ENCODE measurements around the gene PDCD6IP. TPM values are rescaled to one million over a fixed set of nuclear protein-coding genes. Genes with fewer than 3 reads are reported as not detected.

PDCD6IP gene
- total RNA-seq, 4 donors from 2014 or later: 151 to 290 (median 186) TPM

- Histone ChIP-seq H3K4me3 (no peak overlapping the region), H3K27ac (no peak overlapping the region), H3K36me3 (peaks cover 0 to 12% of the 10 kb centered on the region in 2 donors), H3K9me3 (no peaks in the 10 kb centered on the region), H3K27me3 (no peaks in the 10 kb centered on the region), H3K4me1 (no peaks in the 10 kb centered on the region)
- ATAC-seq: no peak
- TF ChIP-seq CTCF (IDR thresholded peaks at IDR 0.05) (no peak), POLR2A (IDR thresholded peaks at IDR 0.05) (no peak), EP300 (IDR thresholded peaks at IDR 0.05) (no peak), POLR2AphosphoS5 (IDR thresholded peaks at IDR 0.05) (no peak)
- 75 to 83% methylated on average over 1 of the region's 1 CpG for WGBS, 2 donors (ENCODE audit: low coverage in 1 of 2)
Observed at GRCh38 chr3:33874815-33875214, 76.4 kb downstream of the PDCD6IP start.

- TF ChIP-seq EP300 (IDR thresholded peaks at IDR 0.05): no peak
- no peak for TF ChIP-seq CTCF (IDR thresholded peaks at IDR 0.05)
- no peak for TF ChIP-seq POLR2AphosphoS5 (IDR thresholded peaks at IDR 0.05)
- no peak for TF ChIP-seq POLR2A (IDR thresholded peaks at IDR 0.05)
- no peak for ATAC-seq
- H3K9me3 ChIP-seq: no peaks in the 10 kb centered on the region
Observed at GRCh38 chr3:33875680-33876079, 77.2 kb downstream of the PDCD6IP start.

GRCh38 chr3:33877187-33877586 lies 78.8 kb downstream of the PDCD6IP start:
- Histone ChIP-seq H3K4me3 (no peak overlapping the region), H3K27ac (no peak overlapping the region), H3K4me1 (no peaks in the 10 kb centered on the region), H3K9me3 (no peaks in the 10 kb centered on the region), H3K36me3 (no peaks in the 10 kb centered on the region), H3K27me3 (no peaks in the 10 kb centered on the region)
- ATAC-seq: no peak
- WGBS, 2 donors (ENCODE audit: low coverage in 1 of 2): 55 to 69% methylated on average over 3 of the region's 3 CpGs
- TF ChIP-seq POLR2AphosphoS5 (IDR thresholded peaks at IDR 0.05) (no peak), POLR2A (IDR thresholded peaks at IDR 0.05) (no peak), CTCF (IDR thresholded peaks at IDR 0.05) (no peak), EP300 (IDR thresholded peaks at IDR 0.05) (no peak)

More at GRCh38 chr3:33875680-33876079, 77.2 kb downstream of the PDCD6IP start:
- Histone ChIP-seq H3K36me3 (peaks cover 0 to 5% of the 10 kb centered on the region in 2 donors), H3K27ac (no peak overlapping the region), H3K27me3 (no peaks in the 10 kb centered on the region), H3K4me1 (no peaks in the 10 kb centered on the region), H3K4me3 (no peak overlapping the region)

- H3K9me3 ChIP-seq: no peaks in the 10 kb centered on the region
- H3K27me3 ChIP-seq: no peaks in the 10 kb centered on the region
- TF ChIP-seq EP300 (IDR thresholded peaks at IDR 0.05) (no peak), POLR2A (IDR thresholded peaks at IDR 0.05) (no peak), POLR2AphosphoS5 (IDR thresholded peaks at IDR 0.05) (no peak), CTCF (IDR thresholded peaks at IDR 0.05) (no peak)
- H3K4me1 ChIP-seq: peaks cover 0 to 9% (median 4%) of the 10 kb centered on the region in 3 donors
- 54 to 78% methylated on average over 2 of the region's 2 CpGs for WGBS, 2 donors (ENCODE audit: low coverage in 1 of 2)
- no peaks in the 10 kb centered on the region for H3K36me3 ChIP-seq
- no peak for ATAC-seq
- H3K4me3 ChIP-seq: no peak overlapping the region
- no peak overlapping the region for H3K27ac ChIP-seq
Observed at GRCh38 chr3:33879540-33879939, 81.1 kb downstream of the PDCD6IP start.

GRCh38 chr3:33881156-33882064 lies 83.0 kb downstream of the PDCD6IP start:
- peaks cover 0 to 9% (median 4%) of the 10 kb centered on the region in 3 donors for H3K4me1 ChIP-seq
- TF ChIP-seq CTCF (IDR thresholded peaks at IDR 0.05) (no peak), POLR2AphosphoS5 (IDR thresholded peaks at IDR 0.05) (no peak), EP300 (IDR thresholded peaks at IDR 0.05) (no peak), POLR2A (IDR thresholded peaks at IDR 0.05) (no peak)
- H3K36me3 ChIP-seq: no peaks in the 10 kb centered on the region
- no peak overlapping the region for H3K4me3 ChIP-seq
- H3K9me3 ChIP-seq: no peaks in the 10 kb centered on the region
- H3K27ac ChIP-seq: no peak overlapping the region
- WGBS, 2 donors (ENCODE audit: low coverage in 1 of 2): 96 to 100% methylated on average over 1 to 5 of the region's 14 CpGs
- no peaks in the 10 kb centered on the region for H3K27me3 ChIP-seq
- ATAC-seq: no peak
